Measurements from ENCODE around the gene PDE8B.
A peak's percentile ranks its signal among the peaks of the same experiment; 100 is the strongest.

PDE8B gene

GRCh38 chr5:77430726-77431125, 220.2 kb downstream of the PDE8B start:
- Histone ChIP-seq H3K23ac (ENCODE audit: low read length) (no peak overlapping the region), H4K8ac (ENCODE audit: low read depth, low read length) (no peak overlapping the region), H2BK120ac (ENCODE audit: insufficient read depth, low read length, poor library complexity) (no peak overlapping the region), H3K27ac (ENCODE audit: low read depth, low read length) (no peak overlapping the region), H3K9me3 (ENCODE audit: insufficient read depth, low read depth, low read length) (no peaks in the 10 kb centered on the region), H3K36me3 (ENCODE audit: control insufficient read depth in 1 of 2, insufficient read depth in 2 of 2, low read length in 2 of 2) (peaks cover 0 to 2% of the 10 kb centered on the region in 2 experiments), H4K91ac (ENCODE audit: low read depth, low read length) (no peak overlapping the region), H3K4me2 (ENCODE audit: low read length) (no peak overlapping the region), H3K79me1 (ENCODE audit: low read length) (no peaks in the 10 kb centered on the region), H3K4me1 (ENCODE audit: control insufficient read depth in 1 of 2, insufficient read depth in 2 of 2, low read length in 2 of 2) (no peaks in the 10 kb centered on the region), H2BK12ac (ENCODE audit: low read length) (no peak overlapping the region), H3K4me3 (ENCODE audit: low read depth, low read length) (no peak overlapping the region), H3K18ac (ENCODE audit: low read length) (no peak overlapping the region), H3K27me3 (ENCODE audit: insufficient read depth, low read length) (no peaks in the 10 kb centered on the region), H2AFZ (ENCODE audit: insufficient read depth, low read length, poor library complexity) (no peak overlapping the region), H2BK5ac (ENCODE audit: low read depth, low read length, poor library complexity) (no peak overlapping the region), H3K4ac (ENCODE audit: low read depth, low read length) (no peak overlapping the region), H3K9ac (ENCODE audit: low read length) (no peak overlapping the region), H3K14ac (ENCODE audit: low read length) (no peak overlapping the region), H4K12ac (ENCODE audit: low read depth, low read length) (no peak overlapping the region), H2AK5ac (ENCODE audit: low read length) (no peak overlapping the region), H3K79me2 (ENCODE audit: control insufficient read depth, insufficient read depth, low read length, poor library complexity) (no peaks in the 10 kb centered on the region)
- no CpG with 5 or more reads among the region's 1 CpG for WGBS (ENCODE audit: extremely low coverage, insufficient coverage, insufficient read length)
- DNase-seq, result no peak

- Histone ChIP-seq H2BK12ac (ENCODE audit: low read length) (no peak overlapping the region), H2BK5ac (ENCODE audit: low read depth, low read length, poor library complexity) (no peak overlapping the region), H3K23ac (ENCODE audit: low read length) (no peak overlapping the region), H4K91ac (ENCODE audit: low read depth, low read length) (no peak overlapping the region), H2AFZ (ENCODE audit: insufficient read depth, low read length, poor library complexity) (no peak overlapping the region), H3K9me3 (ENCODE audit: insufficient read depth, low read depth, low read length) (no peaks in the 10 kb centered on the region), H3K4me3 (ENCODE audit: low read depth, low read length) (no peak overlapping the region), H2BK120ac (ENCODE audit: insufficient read depth, low read length, poor library complexity) (no peak overlapping the region), H3K27ac (ENCODE audit: low read depth, low read length) (no peak overlapping the region), H3K4me2 (ENCODE audit: low read length) (no peak overlapping the region), H3K4ac (ENCODE audit: low read depth, low read length) (no peak overlapping the region), H4K8ac (ENCODE audit: low read depth, low read length) (no peak overlapping the region), H3K4me1 (ENCODE audit: control insufficient read depth in 1 of 2, insufficient read depth in 2 of 2, low read length in 2 of 2) (no peaks in the 10 kb centered on the region), H2AK5ac (ENCODE audit: low read length) (no peak overlapping the region), H3K79me2 (ENCODE audit: control insufficient read depth, insufficient read depth, low read length, poor library complexity) (no peaks in the 10 kb centered on the region), H3K27me3 (ENCODE audit: insufficient read depth, low read length) (no peaks in the 10 kb centered on the region), H3K14ac (ENCODE audit: low read length) (no peak overlapping the region), H3K36me3 (ENCODE audit: control insufficient read depth in 1 of 2, insufficient read depth in 2 of 2, low read length in 2 of 2) (peaks cover 0 to 2% of the 10 kb centered on the region in 2 experiments), H3K79me1 (ENCODE audit: low read length) (no peaks in the 10 kb centered on the region), H4K12ac (ENCODE audit: low read depth, low read length) (no peak overlapping the region), H3K18ac (ENCODE audit: low read length) (no peak overlapping the region), H3K9ac (ENCODE audit: low read length) (no peak overlapping the region)
- no peak for DNase-seq
- no CpG with 5 or more reads among the region's 3 CpGs for WGBS (ENCODE audit: extremely low coverage, insufficient coverage, insufficient read length)
Observed at GRCh38 chr5:77431286-77431685, 220.8 kb downstream of the PDE8B start.

GRCh38 chr5:77431719-77432118, 221.2 kb downstream of the PDE8B start:
- H3K36me3 ChIP-seq (ENCODE audit: control insufficient read depth in 1 of 2, insufficient read depth in 2 of 2, low read length in 2 of 2), result peaks cover 0 to 2% of the 10 kb centered on the region in 2 experiments
- no peak overlapping the region for H2AFZ ChIP-seq (ENCODE audit: insufficient read depth, low read length, poor library complexity)
- no peak overlapping the region for H3K23ac ChIP-seq (ENCODE audit: low read length)
- no peak overlapping the region for H3K4me2 ChIP-seq (ENCODE audit: low read length)
- H4K12ac ChIP-seq (ENCODE audit: low read depth, low read length), result no peak overlapping the region
- H2AK5ac ChIP-seq (ENCODE audit: low read length), result no peak overlapping the region
- WGBS (ENCODE audit: extremely low coverage, insufficient coverage, insufficient read length), result no CpG with 5 or more reads among the region's 1 CpG
- H4K91ac ChIP-seq (ENCODE audit: low read depth, low read length), result no peak overlapping the region
- no peaks in the 10 kb centered on the region for H3K9me3 ChIP-seq (ENCODE audit: insufficient read depth, low read depth, low read length)
- H3K27ac ChIP-seq (ENCODE audit: low read depth, low read length), result no peak overlapping the region
- H3K9ac ChIP-seq (ENCODE audit: low read length), result no peak overlapping the region
- no peak overlapping the region for H2BK12ac ChIP-seq (ENCODE audit: low read length)
- H3K14ac ChIP-seq (ENCODE audit: low read length), result no peak overlapping the region
- H2BK120ac ChIP-seq (ENCODE audit: insufficient read depth, low read length, poor library complexity), result no peak overlapping the region
- no peak for DNase-seq
- no peaks in the 10 kb centered on the region for H3K4me1 ChIP-seq (ENCODE audit: control insufficient read depth in 1 of 2, insufficient read depth in 2 of 2, low read length in 2 of 2)
- no peaks in the 10 kb centered on the region for H3K79me2 ChIP-seq (ENCODE audit: control insufficient read depth, insufficient read depth, low read length, poor library complexity)
- H3K79me1 ChIP-seq (ENCODE audit: low read length), result no peaks in the 10 kb centered on the region
- no peak overlapping the region for H3K18ac ChIP-seq (ENCODE audit: low read length)
- no peaks in the 10 kb centered on the region for H3K27me3 ChIP-seq (ENCODE audit: insufficient read depth, low read length)
- no peak overlapping the region for H3K4me3 ChIP-seq (ENCODE audit: low read depth, low read length)
- no peak overlapping the region for H2BK5ac ChIP-seq (ENCODE audit: low read depth, low read length, poor library complexity)
- no peak overlapping the region for H3K4ac ChIP-seq (ENCODE audit: low read depth, low read length)
- H4K8ac ChIP-seq (ENCODE audit: low read depth, low read length), result no peak overlapping the region

- Histone ChIP-seq H3K79me1 (ENCODE audit: low read length) (no peaks in the 10 kb centered on the region), H3K4me1 (ENCODE audit: control insufficient read depth in 1 of 2, insufficient read depth in 2 of 2, low read length in 2 of 2) (no peaks in the 10 kb centered on the region), H3K4me3 (ENCODE audit: low read depth, low read length) (no peak overlapping the region), H3K23ac (ENCODE audit: low read length) (no peak overlapping the region), H3K27ac (ENCODE audit: low read depth, low read length) (no peak overlapping the region), H3K4ac (ENCODE audit: low read depth, low read length) (no peak overlapping the region), H3K9me3 (ENCODE audit: insufficient read depth, low read depth, low read length) (no peaks in the 10 kb centered on the region), H4K12ac (ENCODE audit: low read depth, low read length) (no peak overlapping the region), H3K9ac (ENCODE audit: low read length) (no peak overlapping the region), H2BK12ac (ENCODE audit: low read length) (no peak overlapping the region), H3K27me3 (ENCODE audit: insufficient read depth, low read length) (no peaks in the 10 kb centered on the region), H3K18ac (ENCODE audit: low read length) (no peak overlapping the region), H2BK5ac (ENCODE audit: low read depth, low read length, poor library complexity) (no peak overlapping the region), H2AK5ac (ENCODE audit: low read length) (no peak overlapping the region), H4K91ac (ENCODE audit: low read depth, low read length) (no peak overlapping the region), H2BK120ac (ENCODE audit: insufficient read depth, low read length, poor library complexity) (no peak overlapping the region), H3K79me2 (ENCODE audit: control insufficient read depth, insufficient read depth, low read length, poor library complexity) (no peaks in the 10 kb centered on the region), H2AFZ (ENCODE audit: insufficient read depth, low read length, poor library complexity) (no peak overlapping the region), H3K36me3 (ENCODE audit: control insufficient read depth in 1 of 2, insufficient read depth in 2 of 2, low read length in 2 of 2) (peaks cover 2% of the 10 kb centered on the region in 2 experiments), H3K4me2 (ENCODE audit: low read length) (no peak overlapping the region), H4K8ac (ENCODE audit: low read depth, low read length) (no peak overlapping the region), H3K14ac (ENCODE audit: low read length) (no peak overlapping the region)
- DNase-seq, result peak; percentile 12 to 49
- WGBS (ENCODE audit: extremely low coverage, insufficient coverage, insufficient read length), result no CpG with 5 or more reads among the region's 5 CpGs
Observed at GRCh38 chr5:77437194-77437593, 226.7 kb downstream of the PDE8B start.

All from trophoblast cell (in vitro differentiated cells and primary cell).